Measurements from ENCODE around the gene RSPRY1. TPM values are rescaled to one million over a fixed set of nuclear protein-coding genes. Genes with fewer than 3 reads are reported as not detected.
"Not testable (repeated sequence)": the region's sequence is repeated elsewhere in the genome, so short reads cannot be mapped to it uniquely, and the experiment has no call there.

The RSPRY1 gene
- total RNA-seq, 2 donors from 2014 or later, result 33.7 to 51.0 TPM

GRCh38 chr16:57273826-57274225 is 87.7 kb downstream of the RSPRY1 start:
- no peaks in the 10 kb centered on the region for H3K27me3 ChIP-seq
- no peak overlapping the region for H3K9ac ChIP-seq (ENCODE audit: low read depth in 2 of 2, low read length in 2 of 2)
- DNase-seq, result no peak
- H3K4me1 ChIP-seq, result peaks cover 9% of the 10 kb centered on the region
- intact Hi-C loops (cut with DNase I), result no loop called here
- no peak overlapping the region for H3K4me3 ChIP-seq
- no peaks in the 10 kb centered on the region for H3K9me3 ChIP-seq
- H3K27ac ChIP-seq, result no peak overlapping the region
- TF ChIP-seq, protein P1, sequence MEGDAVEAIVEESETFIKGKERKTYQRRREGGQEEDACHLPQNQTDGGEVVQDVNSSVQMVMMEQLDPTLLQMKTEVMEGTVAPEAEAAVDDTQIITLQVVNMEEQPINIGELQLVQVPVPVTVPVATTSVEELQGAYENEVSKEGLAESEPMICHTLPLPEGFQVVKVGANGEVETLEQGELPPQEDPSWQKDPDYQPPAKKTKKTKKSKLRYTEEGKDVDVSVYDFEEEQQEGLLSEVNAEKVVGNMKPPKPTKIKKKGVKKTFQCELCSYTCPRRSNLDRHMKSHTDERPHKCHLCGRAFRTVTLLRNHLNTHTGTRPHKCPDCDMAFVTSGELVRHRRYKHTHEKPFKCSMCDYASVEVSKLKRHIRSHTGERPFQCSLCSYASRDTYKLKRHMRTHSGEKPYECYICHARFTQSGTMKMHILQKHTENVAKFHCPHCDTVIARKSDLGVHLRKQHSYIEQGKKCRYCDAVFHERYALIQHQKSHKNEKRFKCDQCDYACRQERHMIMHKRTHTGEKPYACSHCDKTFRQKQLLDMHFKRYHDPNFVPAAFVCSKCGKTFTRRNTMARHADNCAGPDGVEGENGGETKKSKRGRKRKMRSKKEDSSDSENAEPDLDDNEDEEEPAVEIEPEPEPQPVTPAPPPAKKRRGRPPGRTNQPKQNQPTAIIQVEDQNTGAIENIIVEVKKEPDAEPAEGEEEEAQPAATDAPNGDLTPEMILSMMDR (IDR thresholded peaks at IDR 0.05), result no peak
- H3K36me3 ChIP-seq, result no peaks in the 10 kb centered on the region

DNA sequence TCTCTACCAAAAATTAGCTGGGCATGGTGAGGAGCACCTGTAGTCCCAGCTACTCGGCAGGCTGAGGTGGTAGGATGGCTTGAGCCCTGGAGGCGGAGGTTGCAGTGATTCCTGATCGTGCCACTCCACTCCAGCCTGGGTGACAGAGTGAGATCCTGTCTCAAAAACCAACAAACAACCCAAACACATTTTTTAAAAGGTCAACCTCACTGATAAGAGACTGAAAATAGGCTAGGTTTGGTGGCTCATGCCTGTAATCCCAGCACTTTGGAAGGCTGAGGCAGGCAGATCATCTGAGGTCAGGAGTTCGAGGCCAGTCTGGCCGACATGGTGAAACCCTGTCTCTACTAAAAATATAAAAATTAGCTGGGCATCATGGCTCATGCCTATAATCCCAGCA is 89.8 kb downstream of the RSPRY1 start:
- intact Hi-C loops (cut with DNase I); H3K4me1 ChIP-seq; H3K9ac ChIP-seq (ENCODE audit: low read depth in 2 of 2, low read length in 2 of 2); H3K9me3 ChIP-seq; H3K27ac ChIP-seq; DNase-seq; H3K27me3 ChIP-seq; H3K4me3 ChIP-seq; H3K36me3 ChIP-seq: not testable (repeated sequence)

DNA sequence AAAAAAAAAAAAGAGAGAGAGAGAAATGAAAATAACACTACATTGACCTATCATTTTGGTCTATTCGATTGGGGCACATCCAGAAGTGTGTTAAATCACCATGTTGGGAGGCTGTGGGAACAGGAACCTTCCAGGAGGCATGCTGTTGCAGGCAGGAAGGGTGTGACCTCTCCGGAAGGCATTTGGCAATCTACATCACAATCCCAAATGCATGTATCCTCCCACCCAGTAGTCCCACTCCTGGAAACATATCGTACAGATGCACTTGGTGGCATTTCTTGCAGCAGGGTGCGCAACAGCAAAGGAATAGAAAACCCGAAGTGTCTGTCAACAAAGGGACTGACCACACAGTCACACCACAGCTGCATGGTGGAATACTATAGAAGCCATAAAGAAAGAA is 90.5 kb downstream of the RSPRY1 start:
- no peak overlapping the region for H3K27ac ChIP-seq
- peaks cover 5% of the 10 kb centered on the region for H3K4me1 ChIP-seq
- TF ChIP-seq, protein P1 (IDR thresholded peaks at IDR 0.05), result no peak
- no peak overlapping the region for H3K9ac ChIP-seq (ENCODE audit: low read depth in 2 of 2, low read length in 2 of 2)
- no peaks in the 10 kb centered on the region for H3K36me3 ChIP-seq
- intact Hi-C loops (cut with DNase I), result no loop called here
- no peaks in the 10 kb centered on the region for H3K27me3 ChIP-seq
- no peak for DNase-seq
- no peak overlapping the region for H3K4me3 ChIP-seq
- H3K9me3 ChIP-seq, result no peaks in the 10 kb centered on the region

GRCh38 chr16:57277586-57277985 is 91.5 kb downstream of the RSPRY1 start:
- DNase-seq, result peak; percentile 48
- H3K9me3 ChIP-seq, result no peaks in the 10 kb centered on the region
- peaks cover 5% of the 10 kb centered on the region for H3K4me1 ChIP-seq
- no peak overlapping the region for H3K27ac ChIP-seq
- no peak overlapping the region for H3K9ac ChIP-seq (ENCODE audit: low read depth in 2 of 2, low read length in 2 of 2)
- H3K36me3 ChIP-seq, result no peaks in the 10 kb centered on the region
- intact Hi-C loops (cut with DNase I), result no loop called here
- no peaks in the 10 kb centered on the region for H3K27me3 ChIP-seq
- no peak overlapping the region for H3K4me3 ChIP-seq
- TF ChIP-seq, protein P1 (IDR thresholded peaks at IDR 0.05), result no peak

DNA sequence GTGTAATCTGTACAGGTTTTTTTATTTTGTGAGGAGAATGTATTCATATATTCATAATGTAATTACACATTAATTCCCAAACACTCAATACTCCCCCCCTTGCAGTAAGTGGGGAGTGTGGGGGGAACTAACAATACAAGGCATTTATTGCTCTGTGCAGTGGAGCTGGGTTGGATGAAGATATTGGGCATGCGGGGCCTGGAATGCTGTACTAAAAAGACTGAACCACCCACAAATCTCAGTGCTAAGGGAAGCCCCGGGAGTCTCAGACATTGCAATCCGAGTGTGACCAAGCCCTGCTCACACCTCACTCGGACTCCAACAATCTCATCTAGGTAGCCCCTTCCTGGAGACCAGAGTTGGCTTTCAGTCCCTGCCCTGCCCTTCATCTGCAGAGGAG is 92.4 kb downstream of the RSPRY1 start:
- intact Hi-C loops (cut with DNase I), result no loop called here
- Histone ChIP-seq H3K9me3 (no peaks in the 10 kb centered on the region), H3K4me1 (peaks cover 6% of the 10 kb centered on the region), H3K27me3 (no peaks in the 10 kb centered on the region), H3K36me3 (no peaks in the 10 kb centered on the region), H3K9ac (ENCODE audit: low read depth in 2 of 2, low read length in 2 of 2) (no peak overlapping the region), H3K27ac (no peak overlapping the region), H3K4me3 (no peak overlapping the region)
- TF ChIP-seq, protein P1 (IDR thresholded peaks at IDR 0.05), result no peak
- DNase-seq, result no peak

DNA sequence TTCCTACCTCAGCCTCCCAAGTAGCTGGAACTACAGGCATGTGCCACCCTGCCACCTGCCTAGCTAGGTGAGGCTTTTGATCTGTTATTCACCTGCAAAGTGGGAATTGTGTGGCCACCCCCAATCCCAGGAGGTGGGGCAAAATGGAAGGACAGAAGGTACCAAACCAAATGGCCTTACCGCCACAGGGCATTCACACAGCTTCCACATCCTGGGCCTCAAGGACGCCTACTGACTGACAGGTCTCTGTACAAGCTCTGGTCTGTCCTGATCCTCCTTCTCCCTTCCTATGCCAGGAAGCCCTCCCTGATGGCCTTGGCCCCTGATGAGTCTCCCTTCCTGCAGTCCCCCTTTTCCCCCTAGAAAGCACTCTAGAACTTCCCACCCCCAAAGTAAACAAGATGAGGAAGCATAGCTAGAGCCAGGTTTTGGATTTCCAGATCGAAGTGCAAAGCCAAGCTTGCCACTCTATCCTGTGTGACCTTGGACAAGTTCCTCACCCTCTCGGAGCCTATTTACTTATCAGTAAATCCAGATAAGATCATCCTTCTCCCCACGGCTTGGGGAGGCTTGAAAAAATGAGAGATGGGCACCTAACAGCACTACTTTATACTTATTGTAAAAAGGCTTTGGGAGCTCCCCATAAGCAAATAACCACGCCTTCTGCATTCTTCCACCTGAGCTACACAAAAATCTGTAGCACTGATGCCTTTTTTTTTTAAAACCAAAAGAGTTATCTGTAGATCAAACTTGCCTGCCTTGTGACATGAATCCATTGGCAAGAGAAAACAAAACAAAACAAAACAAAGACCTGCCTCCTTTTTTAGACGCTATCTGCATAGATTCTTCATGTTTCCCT is 93.9 kb downstream of the RSPRY1 start:
- H3K9ac ChIP-seq (ENCODE audit: low read depth in 2 of 2, low read length in 2 of 2), result no peak overlapping the region
- no peaks in the 10 kb centered on the region for H3K36me3 ChIP-seq
- peaks cover 11% of the 10 kb centered on the region for H3K4me1 ChIP-seq
- intact Hi-C loops (cut with DNase I), result no loop called here
- DNase-seq, result peak; percentile 54
- no peaks in the 10 kb centered on the region for H3K9me3 ChIP-seq
- TF ChIP-seq, protein P1 (IDR thresholded peaks at IDR 0.05), result no peak
- no peak overlapping the region for H3K27ac ChIP-seq
- no peak overlapping the region for H3K4me3 ChIP-seq
- H3K27me3 ChIP-seq, result no peaks in the 10 kb centered on the region
